Measurements from ENCODE around the gene KRT73.

KRT73 gene

DNA sequence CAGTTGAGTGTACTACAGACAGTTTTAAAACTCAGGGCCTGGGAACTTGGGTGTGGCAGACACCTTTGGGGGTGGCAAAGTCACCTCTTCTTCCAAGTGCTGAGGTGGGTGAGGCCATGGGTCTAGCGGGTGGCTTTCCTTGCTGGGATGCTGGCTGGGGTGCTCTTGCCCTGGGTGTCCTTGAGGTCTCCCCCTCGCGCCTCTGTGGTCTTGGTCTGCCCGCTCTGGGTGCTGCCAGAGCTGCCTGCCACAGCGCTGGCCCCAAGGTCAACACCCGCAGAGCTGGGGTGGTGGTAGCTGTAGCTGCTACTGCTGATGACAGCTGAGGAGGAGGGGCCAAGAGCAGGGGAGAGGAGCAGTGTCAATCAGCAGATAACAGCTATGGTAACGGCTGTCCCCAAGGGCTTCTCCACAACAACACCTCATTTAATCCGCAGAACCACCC lies 51.5 kb downstream of the KRT73 start:
- DNase-seq (ENCODE audit: low spot score), result no peak

DNA sequence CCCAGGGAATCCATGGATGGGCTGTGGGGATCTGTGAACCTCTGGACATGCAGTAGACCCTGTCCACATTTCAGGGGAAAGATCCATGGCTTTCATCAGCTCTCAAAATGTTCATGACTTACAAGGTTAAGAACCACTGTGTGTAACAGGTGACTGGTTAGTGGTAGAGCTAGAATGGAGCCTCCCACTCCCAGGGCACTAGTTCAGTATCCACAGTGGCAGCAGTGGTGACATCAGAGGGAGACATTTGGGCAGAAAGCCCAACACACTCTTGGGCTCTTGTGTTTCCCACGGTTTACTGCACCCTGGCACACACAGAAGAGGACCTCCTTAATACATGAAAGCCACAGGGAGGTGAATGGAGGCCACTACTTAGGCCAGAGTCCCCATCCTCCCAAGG lies 53.8 kb downstream of the KRT73 start:
- DNase-seq (ENCODE audit: low spot score), result no peak

DNA sequence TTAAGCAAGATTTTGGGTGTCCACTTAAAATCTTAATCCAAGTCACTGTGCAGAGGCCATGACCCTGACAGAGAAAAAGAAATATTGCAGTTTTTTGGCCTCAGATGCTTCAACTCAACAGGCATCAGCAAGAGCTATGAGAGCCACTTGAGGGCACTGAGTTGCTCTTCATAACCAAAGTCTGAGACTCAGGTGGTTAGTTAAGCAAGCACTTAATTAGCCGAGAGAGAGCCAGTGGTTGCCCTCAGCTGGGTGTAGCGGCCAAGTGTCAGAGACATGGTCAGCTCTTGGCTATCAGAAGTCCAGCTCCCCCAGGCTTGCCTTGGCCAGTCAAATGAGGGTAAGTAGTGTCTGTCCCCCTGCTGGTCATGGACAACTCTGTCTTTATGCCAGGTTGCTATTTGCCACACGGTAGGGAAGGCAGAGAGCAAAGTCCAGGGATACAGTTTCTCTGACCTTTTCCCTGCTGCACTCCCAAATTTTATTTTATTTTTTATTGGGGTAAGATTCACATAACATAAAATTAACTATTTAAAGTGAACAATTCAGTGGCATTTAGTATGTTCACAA lies 56.4 kb downstream of the KRT73 start:
- DNase-seq (ENCODE audit: low spot score), result no peak

DNA sequence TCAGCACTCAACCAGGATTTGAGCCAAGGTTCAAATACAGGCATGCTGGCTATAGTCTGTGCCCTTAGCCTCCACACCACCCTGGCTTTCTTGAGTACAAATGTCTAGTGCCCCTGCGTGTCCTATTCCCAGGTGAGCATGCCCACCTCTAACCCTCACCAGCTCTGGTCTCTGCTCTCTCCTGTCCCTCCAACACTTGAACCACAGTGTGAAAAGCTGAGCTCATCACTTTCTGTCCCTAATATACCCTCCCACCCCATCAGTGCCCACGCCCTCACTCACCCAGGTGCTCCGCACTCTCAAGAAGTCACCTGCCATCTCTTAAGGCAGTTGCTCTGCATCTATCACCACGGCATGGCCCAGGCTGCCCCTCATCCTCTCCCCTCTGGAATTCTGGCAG lies 58.4 kb downstream of the KRT73 start:
- DNase-seq (ENCODE audit: low spot score), result no peak

DNA sequence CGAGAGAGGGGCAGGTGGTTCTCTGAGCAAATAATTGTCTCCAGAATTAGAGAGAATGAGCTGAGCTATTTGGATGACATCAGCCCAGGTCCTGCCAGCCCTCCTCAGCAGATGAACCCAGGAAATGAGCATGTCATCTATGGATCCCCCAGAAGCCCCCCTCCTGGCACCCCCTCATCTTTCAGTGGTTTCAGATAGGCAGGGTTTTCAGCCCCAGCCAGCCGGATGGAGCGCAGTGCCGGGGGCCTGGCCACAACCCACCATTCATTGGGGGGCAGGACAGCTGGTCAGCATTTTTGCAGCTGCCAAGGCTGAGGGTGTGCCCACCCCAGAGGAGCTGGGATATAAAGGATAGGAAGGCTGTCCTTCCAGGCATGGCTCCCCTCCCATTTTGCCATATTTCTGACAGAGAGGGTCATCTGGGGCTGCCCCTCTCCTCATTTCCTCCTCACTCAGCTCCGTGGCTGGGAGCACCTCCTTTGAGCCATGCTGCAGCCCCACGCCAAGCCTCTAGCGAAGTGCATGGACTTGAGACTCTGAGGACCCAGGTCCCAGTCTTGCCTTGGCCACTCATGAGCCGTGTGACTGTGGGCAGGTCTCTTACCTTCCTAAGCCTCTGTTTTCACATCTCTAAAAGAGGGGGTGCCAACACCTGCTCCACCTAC lies 59.4 kb downstream of the KRT73 start:
- DNase-seq (ENCODE audit: low spot score), result no peak
